Lower leg skin (tissue), 4 donors: ENCODE results near the gene KIF3B. TPM values are rescaled to one million over a fixed set of nuclear protein-coding genes. Genes with fewer than 3 reads are reported as not detected.

Experiments
- DNase-seq, 2 donors: peaks; one replicate each; pipeline ENCODE4 v3.0.0-alpha.2; 2019; ENCODE audit warnings: low spot score in 2 of 2
- H3K4me3 ChIP-seq: fragments of 200-600 bp; sonication (generic); 2 replicates; pipeline ENCODE4 v1.5.1; 2017; ENCODE audit warnings: mild to moderate bottlenecking, low read depth; ENCODE audit not compliant: poor library complexity, severe bottlenecking
- CTCF ChIP-seq, 3 donors: fragments of 450-650 bp; IDR thresholded peaks; one replicate each; pipeline ENCODE4 v1.5.1; 2016; ENCODE audit warnings: antibody characterized with exemption in 3 of 3, mild to moderate bottlenecking in 3 of 3, moderate library complexity in 2 of 3
- POLR2A ChIP-seq, 2 donors: fragments of 450-650 bp; IDR thresholded peaks; one replicate each; pipeline ENCODE4 v1.6.1; 2016 to 2017; ENCODE audit warnings: antibody characterized with exemption in 2 of 2, mild to moderate bottlenecking in 1 of 2, moderate library complexity in 1 of 2
- WGBS, 2 donors: methylation state at CpG; one replicate each; pipeline ENCODE4 v1.1.5; 2018; 5-methylcytosine and 5-hydroxymethylcytosine counted together
- intact Hi-C: fragments of 100-400 bp; cut with DNase I; formaldehyde crosslinking; loops from one replicate; pipeline ENCODE4 v1.15.0; 2023; ENCODE audit warnings: low total_unique reads
- total RNA-seq, 4 donors: library from RNA; depleted of rRNA; stranded (reverse); fragments of >200 nt; gene quantifications; one replicate each; pipeline ENCODE4 v1.1.0, GENCODE V29; 2016

The KIF3B gene
- total RNA-seq, 4 donors from 2014 or later = 9.7 to 17.8 (median 13.1) TPM

- WGBS, 2 donors = 32 to 39% methylated on average over 4 of the region's 4 CpGs
- peak overlapping the region; percentile 96 for H3K4me3 ChIP-seq
- no peak for TF ChIP-seq POLR2A (IDR thresholded peaks at IDR 0.05)
- TF ChIP-seq CTCF (IDR thresholded peaks at IDR 0.05) = no peak
- intact Hi-C loops = no loop called here
- DNase-seq = no peak
Observed at GRCh38 chr20:32278199-32278643, 770 bp downstream of the KIF3B start.

- TF ChIP-seq CTCF (IDR thresholded peaks at IDR 0.05) = no peak
- no peak for TF ChIP-seq POLR2A (IDR thresholded peaks at IDR 0.05)
- intact Hi-C loops = no loop called here
- H3K4me3 ChIP-seq = no peak overlapping the region
- WGBS, 2 donors = 91 to 93% methylated on average over 4 of the region's 4 CpGs
- no peak for DNase-seq
Observed at GRCh38 chr20:32281711-32282110, 4.3 kb downstream of the KIF3B start.

- WGBS, 2 donors = 28 to 36% methylated on average over 4 of the region's 4 CpGs
- TF ChIP-seq POLR2A (IDR thresholded peaks at IDR 0.05) (no peak), CTCF (IDR thresholded peaks at IDR 0.05) (no peak)
Observed at GRCh38 chr20:32282461-32282860, 5.0 kb downstream of the KIF3B start.

GRCh38 chr20:32285082-32285620, 7.7 kb downstream of the KIF3B start:
- WGBS, 2 donors = 40 to 62% methylated on average over 3 of the region's 3 CpGs

More at GRCh38 chr20:32282461-32282860, 5.0 kb downstream of the KIF3B start:
- no peak for DNase-seq
- intact Hi-C loops = no loop called here
- H3K4me3 ChIP-seq = no peak overlapping the region

GRCh38 chr20:32285621-32286371, 8.3 kb downstream of the KIF3B start:
- intact Hi-C loops = no loop called here
- TF ChIP-seq CTCF (IDR thresholded peaks at IDR 0.05) (no peak), POLR2A (IDR thresholded peaks at IDR 0.05) (no peak)
- H3K4me3 ChIP-seq = no peak overlapping the region
- WGBS, 2 donors = 23 to 28% methylated on average over 4 of the region's 4 CpGs
- DNase-seq = peak in 1 of 2 donors; percentile 16

More at GRCh38 chr20:32285082-32285620, 7.7 kb downstream of the KIF3B start:
- no peak for TF ChIP-seq POLR2A (IDR thresholded peaks at IDR 0.05)
- TF ChIP-seq CTCF (IDR thresholded peaks at IDR 0.05) = no peak
- intact Hi-C loops = no loop called here
- H3K4me3 ChIP-seq = no peak overlapping the region
- DNase-seq = no peak
